Activated T-helper 9 cell treated with anti-CD3 and anti-CD28 coated beads, Interleukin-2, amount 50 U/mL, for 16 hours (primary cell): ENCODE measurements around the gene KRT1.
"Not testable (repeated sequence)": the region's sequence is repeated elsewhere in the genome, so short reads cannot be mapped to it uniquely, and the experiment has no call there.

Source experiments
- DNase-seq: peaks from one replicate; pipeline ENCODE4 v3.0.0-alpha.2; 2020; ENCODE audit warnings: low read depth

Gene KRT1

DNA sequence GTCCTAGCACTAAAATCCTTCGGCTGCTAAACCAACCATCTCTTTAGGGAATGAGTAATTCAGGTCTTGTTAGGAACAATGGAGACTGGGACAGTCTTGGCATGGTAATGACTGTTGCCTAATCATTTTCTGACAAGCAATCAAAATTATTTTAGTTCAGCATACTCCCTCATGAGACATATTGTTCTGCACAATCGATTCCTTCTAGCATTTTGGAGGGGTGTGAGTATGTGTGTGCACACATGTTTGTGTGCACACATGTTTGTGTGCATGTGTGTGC, 2.1 kb upstream of the KRT1 start:
- DNase-seq = no peak

DNA sequence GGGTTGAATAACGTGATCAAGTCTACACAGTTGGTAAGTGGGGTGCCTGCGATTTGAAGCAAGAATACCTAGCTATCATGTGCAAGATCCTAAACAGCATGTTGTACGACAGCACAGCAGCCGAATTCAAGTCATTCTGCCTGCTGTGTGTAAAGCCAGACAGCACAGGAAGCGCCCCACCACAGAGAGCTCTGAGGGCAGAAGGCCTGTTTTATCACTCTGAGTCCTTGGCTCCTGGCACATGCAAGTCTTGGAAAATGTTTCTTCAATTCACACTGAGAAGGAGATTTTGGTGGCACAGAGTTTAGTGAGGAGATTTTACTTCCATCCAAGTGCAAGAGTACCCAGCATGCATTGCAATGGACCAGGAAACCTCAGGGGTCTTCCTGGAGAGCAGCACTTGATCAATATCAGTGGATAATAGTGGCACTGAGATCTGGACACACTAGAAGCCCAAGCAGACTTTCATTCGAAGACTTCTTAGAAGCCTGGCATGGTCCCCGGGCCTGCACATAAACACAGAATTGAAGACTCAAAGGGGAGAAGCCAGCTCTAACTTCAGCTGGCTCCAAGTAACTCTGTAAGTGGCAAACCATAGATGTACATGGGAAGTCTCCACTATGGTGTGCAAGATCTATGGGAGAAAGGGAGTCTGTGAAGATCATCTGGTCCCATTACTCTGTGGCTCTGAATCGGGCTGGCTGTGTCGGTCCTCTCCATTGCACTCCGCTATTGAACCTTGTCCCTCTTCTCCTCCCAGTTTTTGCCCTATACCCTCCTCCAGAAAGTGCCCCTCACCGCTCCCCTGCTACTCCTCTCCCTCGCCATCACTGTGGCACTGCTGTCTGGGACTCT, 1.5 kb upstream of the KRT1 start:
- DNase-seq = no peak

DNA sequence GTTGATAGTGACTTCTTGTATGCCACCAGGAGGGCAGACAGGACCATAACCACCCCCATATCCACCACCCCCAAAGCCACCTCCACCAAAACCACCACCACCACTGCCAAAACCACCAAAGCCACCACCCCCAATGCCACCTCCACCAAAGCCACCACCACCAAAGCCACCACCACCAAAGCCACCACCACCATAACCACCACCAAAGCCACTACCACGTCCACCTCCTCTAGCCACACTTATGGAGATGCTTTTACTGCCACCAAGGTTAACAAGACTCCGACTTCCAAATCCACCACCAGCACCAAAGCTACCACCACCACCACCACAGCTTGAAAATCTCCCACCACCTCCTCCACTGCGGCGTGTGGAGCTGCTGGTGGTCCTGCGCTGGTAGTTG, 332 bp downstream of the KRT1 start:
- DNase-seq = no peak

DNA sequence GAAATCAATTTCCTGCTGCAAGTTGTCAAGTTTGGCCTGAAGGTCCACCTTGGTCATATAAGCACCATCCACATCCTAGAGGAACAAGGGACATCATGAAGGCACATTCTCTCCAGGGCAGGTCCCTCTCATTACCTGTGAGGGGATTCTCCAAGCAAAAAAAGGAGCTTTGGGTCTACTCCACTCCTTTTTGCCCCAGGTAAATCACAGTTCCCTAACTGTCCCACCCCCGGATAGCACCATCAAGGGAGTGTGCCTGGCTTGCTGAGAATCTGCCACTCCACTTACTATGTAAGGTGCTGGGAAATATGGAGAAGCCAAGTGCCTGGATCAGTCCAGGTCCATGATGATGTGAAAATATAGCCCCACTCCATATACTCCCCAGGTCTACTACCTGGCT, 2.5 kb downstream of the KRT1 start:
- DNase-seq = no peak

DNA sequence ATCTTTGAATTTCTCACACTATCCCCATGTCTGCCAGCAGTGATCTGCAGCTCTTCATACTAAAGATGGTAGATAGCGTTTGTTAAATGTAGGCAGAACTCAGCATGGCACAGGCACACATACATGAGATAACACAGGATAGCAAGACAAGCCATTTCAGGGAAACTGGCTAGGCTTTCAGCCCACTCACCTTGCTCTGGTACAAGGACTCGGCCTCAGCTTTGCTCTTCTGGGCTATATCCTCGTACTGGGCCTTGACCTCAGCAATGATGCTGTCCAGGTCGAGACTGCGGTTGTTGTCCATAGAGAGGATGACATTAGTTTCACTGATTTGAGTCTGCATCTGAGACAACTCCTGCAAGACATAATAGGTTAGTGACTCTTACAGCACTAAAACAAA, 3.1 kb downstream of the KRT1 start:
- DNase-seq = no peak

DNA sequence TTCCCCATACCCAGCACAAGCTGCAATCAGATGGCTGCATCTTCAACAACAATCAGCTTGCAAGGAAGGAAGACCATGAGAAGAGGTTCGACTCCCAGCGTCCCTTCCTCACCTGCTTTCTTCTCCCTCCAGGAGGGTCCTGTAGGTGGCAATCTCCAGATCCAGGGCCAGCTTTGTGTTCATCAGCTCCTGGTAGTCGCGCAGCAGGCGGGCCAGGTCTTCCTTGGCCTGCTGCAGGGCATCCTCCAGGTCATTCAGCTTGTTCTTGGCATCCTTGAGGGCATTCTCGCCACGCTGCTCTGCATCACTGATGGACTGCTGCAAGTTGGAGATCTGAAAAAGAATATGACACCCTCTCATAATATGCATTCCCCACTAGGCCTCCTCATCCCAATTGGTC, 4.0 kb downstream of the KRT1 start:
- DNase-seq = no peak

DNA sequence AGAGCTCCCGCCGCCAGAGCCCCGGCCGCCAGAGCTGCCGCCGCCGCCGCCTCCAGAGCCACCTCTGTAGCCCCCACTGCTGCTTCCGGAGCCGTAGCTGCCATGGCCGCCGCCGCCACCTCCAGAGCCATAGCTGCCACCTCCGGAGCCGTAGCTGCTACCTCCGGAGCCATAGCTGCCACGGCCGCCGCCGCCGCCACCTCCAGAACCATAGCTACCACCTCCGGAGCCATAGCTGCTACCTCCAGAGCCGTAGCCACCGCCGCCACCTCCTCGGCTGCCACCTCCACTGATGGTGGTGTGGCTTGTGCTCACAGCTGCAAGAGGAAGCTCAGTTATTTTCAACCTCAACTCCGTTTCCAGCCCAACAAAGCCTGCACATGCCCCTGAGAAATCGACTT, 4.9 kb downstream of the KRT1 start:
- no peak for DNase-seq

DNA sequence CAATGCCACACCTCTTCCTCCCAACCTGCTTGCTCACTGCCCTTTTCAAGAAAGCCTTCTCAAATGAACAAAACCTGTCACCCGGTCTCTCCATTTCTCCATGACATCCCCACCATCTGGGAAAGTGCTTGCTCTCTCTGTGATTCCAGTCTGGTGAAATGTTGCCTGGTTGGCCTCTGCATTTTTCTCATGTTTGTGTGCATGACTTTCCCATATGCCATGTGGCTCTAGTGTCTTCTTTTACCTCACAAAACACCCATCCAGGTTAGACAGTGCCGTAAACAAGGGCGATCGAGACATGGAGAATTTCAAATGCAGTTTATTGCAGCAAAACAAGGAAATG, 5.8 kb downstream of the KRT1 start:
- DNase-seq = no peak

DNA sequence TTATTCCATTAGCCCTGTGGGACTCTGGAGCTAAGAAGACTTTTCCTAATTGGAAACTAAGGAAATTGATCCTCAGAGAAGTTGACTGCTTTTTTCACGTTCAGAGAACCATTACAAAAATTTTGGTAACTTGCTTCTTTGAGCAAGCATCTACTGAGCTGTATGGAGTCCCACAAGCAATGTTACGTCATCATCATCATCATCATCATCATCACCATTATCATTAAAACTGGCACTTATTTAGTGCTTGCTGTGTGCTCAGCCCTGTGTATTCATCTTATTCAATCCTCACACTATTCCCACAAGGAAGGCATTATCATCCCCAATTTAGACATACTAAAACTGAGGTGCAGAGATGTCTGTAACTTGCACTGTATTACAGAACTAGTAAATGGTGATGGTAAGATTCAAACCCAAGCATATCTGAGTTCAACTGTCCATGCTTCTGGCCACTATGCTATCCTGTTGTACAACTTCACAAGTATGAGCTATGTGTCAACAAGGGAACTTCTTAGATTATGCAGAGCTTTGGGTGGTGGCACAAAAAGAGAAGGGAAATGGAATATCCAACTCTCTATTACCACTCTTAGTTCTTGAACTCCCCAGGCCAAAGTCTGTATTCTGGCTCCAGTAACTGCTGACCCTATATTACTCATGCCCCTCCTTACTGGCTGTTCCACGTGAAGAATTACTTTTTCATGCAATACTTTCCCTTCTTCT, 6.3 kb downstream of the KRT1 start:
- DNase-seq = no peak

DNA sequence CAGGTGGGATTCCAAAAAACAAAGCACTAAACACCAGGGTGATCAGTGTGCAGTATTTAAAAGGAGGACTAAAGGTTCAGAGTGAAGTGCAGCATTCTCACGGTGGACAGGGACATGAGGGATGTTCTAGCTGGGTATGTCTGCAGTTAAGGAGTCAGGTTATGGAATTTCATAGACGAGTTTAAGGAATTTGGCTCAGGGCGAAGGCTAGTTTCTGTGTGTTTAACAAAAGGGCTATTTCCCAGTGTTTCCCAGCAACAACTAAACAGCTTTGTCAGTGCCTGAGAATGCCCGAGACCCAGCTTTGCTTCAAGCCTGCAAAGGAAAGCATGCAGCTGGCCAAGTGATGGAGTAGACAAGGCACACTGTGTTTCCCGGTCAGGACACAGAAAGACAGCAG, 7.0 kb downstream of the KRT1 start:
- DNase-seq = no peak

DNA sequence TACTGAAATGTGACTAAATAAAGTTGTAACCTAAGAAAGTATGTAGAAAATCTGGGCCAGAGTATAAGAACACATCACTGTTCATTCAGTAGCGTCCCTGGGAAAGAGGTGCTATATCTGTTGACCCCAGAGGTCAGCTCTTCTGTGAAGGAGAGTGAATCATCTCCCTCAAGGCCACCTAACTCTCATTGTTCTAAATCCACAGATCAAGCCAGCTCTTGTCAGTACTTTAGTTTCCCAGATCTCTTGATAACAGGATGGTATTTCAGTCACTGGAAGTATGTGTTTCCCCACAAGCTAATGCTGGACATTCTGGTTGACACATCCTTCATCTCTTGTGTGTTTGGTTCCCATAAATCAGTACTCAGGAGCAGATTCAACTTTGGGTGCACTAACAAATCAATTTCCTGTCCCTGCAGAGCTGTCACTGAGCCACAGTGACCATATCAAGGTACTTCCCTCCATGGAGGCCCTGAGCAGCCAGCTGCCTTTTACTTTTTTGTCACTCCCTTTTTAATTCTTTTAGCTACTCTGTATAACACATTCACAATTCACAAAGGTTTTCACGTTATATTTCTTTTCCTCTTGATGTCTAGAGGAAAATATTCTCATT, 7.8 kb downstream of the KRT1 start:
- DNase-seq = no peak

DNA sequence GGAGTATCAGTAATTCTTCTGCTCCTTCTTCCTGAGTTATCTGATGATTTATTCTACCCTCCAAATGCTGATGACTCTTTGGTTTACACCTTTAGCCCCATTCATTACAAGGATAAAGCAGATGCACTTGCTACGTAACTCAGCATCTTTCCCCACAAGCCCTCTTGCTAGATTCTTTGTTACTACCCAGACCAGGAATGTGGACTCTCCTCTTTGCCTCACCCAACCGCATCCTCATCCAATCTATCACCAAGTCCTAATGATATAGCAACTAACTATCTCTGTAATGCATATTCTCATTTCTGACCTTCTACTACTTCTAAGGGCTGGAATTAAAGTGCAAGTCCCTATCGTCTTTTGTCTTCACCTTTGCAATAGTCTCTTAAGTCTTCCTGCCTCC, 9.2 kb downstream of the KRT1 start:
- DNase-seq = no peak

DNA sequence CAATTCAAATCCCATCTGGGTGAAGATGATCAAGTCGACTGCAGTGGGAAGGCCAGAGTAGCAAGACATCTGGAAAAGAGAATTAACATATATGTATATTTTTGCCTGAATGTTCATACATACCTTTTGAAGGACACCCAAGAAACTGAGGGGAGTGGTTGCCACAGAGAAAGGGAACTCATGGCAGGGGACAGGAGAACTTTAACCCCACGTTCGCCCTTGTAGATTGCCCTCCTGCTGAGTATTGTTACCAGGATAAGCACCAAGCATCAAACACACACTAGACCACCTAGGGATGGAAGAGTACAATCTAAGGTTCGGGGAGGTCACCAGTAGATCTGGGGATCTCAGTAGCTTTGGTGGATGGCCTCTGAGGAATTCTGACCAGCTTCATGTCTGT, 9.7 kb downstream of the KRT1 start:
- no peak for DNase-seq

DNA sequence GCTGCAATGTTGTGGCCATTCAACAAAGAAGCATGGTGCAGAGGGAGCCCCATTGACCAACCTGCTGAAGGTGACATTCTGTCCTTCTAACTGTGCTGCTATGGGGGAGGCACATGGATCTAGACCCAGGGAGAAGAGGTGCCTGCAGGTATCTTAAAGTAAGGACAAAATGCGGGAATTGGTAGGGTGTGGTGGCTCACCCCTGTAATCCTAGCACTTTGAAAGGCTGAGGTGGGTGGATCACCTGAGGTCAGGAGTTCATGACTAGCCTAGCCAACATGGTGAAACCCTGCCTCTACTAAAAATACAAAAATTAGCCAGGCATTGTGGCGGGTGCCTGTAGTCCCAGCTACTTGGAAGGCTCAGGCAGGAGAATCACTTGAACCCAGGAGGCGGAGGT, 10.3 kb downstream of the KRT1 start:
- not testable (repeated sequence) for DNase-seq

DNA sequence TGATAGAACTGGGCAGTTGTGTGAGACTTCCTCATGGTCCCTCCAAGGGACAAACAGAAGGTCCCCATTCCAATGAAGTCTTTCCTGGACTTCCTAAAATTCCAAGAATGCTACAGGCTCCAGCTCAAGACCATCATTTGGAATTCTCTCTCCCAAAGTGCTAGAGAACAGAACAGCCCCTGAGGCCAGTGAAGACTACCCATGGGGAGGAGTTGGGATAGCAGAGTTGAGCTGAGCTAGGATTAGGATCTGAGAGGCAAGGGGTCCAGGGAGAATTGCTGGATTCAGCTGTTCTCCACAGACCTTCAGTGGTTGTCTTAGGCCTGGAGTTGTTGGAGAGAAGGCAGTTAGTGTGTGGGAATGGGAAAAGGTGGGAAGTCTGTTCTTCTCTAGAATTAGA, 10.8 kb downstream of the KRT1 start:
- DNase-seq = no peak

DNA sequence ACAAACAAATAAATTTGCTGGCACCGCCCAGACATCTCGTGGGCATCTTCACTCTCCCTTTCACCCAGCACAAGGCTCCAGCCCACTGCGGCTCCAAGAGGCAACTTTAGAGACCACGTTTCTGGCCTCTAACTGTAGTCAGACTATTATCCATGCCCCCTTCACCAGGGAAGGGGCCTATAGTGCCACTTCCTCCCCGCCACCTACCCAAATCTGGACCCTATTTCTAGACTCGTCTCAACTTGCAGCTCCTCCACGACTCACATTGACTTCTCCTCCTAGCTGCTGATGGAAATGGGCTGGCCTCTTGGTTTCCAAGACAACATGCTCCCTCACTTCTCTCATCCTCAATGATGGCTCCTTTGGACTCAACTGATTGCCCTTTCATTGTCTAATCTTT, 12.3 kb downstream of the KRT1 start:
- no peak for DNase-seq

DNA sequence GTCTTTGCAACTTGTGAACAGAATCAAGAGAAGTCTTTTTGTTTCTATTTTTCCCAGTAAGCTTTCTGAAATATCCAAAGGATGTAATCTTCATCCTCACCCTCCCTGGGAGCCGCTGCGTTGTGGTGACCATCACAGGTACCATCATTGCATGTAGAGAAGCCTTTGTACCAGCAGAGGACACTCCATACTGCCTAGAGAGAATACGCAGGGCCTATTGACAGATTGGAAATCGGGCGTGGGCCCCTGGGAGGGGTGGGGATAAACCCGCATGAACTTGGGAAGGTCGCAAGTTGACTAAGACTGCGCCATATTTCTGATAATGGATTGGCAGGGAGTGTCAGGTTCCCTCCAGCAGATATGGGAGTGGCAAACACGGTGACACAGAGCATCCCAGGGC, 12.7 kb downstream of the KRT1 start:
- no peak for DNase-seq

DNA sequence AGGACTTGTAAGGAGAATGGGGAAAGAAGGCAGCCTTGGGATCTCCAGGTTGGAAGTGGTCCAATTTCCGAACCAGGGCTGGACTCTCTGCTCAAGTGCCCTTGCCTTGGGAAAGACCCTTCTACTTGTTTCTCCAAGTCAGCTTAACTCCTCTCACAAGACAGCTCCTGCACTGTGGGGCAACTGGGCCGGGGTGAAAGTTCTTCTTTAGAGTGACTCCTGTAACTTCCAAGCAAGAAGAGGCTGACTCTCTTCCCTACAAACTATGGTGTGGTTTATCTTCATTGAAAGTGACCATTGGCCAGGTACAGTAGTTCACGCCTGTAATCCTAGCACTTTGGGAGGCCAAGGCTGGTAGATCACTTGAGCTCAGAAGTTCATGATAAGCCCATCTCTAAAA, 13.7 kb downstream of the KRT1 start:
- DNase-seq = no peak

DNA sequence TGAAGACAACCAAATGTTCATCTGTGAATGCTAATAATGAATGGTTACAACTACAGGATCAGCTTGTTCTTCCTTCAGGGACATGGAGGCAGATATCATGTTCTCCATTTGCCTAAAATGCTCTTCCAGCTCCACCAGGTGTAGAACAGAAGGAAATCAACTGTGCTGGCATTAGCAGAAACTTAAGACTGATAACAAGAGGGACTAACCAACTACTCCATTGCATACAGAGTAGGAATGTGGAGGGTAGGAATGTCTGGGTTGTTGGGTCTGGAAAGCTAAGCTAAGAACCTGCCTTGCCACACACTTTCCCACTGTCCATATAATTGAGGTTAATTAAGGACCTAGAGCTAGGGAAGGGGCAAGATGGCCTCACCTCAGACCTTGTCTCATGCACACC, 16.8 kb downstream of the KRT1 start:
- no peak for DNase-seq

DNA sequence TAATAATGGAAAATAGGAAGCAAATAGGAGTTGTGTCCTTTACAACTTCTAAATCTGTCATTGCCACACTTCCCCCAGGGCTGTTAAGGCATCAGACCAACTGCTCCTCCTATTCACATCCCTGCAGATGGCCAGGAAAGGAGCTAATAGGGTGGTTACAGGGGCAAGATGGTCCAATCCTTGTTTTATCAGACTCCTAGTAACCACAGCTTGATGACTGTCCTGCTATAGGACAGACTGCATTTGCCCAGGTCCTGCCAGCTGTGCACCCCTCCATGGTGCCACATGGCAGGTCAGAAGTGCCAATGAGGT, 17.3 kb downstream of the KRT1 start:
- no peak for DNase-seq

DNA sequence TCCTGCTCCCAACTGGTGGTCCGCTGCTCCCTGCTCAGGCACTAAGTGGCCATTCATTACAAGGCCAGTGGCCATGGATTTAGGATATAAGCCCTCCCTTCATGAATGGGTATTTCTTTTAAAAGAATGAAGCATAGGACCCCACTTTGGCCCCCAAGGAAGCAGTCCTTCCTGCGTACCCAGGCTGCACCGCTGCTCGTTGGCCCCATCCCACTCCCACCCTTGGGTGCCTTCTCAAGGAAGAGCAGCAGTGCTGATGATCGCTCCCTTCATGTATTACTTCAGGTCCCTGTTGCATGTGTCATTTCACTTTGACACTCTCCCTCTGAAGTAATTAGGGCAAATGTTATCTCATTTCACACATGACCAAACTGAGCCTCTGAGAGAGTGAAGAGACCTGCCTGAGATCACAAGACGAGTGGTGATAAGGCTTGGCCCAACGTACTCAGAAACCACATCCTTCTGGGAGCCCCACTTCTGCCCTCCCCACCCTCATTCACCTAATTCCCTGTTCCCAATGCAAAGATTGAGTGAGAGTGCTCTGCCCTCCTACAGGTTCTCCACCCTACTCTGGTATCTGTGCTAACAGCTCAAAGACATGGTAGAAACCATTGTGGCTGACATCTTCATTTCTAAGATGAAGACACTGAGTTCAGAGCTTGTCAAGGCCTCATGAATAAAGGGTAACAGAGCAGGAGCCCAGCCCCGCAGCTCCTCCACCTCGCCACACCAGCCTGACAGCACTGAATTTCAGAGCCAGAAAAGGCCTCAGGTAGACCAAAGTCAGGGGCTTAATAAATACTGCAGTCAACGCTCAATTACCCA, 17.9 kb downstream of the KRT1 start:
- no peak for DNase-seq

DNA sequence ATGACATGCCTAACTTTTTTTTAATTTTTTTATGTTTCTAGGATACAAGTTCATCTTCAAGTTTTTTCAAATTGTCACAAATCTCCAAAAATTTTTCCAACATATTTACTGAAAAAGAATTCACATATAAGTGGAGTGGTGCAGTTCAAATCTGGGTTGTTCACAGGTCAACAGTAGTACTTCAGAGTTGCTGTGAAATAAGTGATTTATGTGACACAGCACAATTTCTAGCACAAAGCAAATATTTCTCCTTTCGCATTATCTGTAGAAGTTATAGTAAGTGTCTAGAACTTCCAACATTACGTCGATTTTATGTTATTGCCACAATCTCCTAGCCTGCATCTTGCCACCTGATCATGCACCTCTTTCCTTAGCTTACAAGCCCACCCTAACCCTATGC, 18.5 kb downstream of the KRT1 start:
- no peak for DNase-seq

DNA sequence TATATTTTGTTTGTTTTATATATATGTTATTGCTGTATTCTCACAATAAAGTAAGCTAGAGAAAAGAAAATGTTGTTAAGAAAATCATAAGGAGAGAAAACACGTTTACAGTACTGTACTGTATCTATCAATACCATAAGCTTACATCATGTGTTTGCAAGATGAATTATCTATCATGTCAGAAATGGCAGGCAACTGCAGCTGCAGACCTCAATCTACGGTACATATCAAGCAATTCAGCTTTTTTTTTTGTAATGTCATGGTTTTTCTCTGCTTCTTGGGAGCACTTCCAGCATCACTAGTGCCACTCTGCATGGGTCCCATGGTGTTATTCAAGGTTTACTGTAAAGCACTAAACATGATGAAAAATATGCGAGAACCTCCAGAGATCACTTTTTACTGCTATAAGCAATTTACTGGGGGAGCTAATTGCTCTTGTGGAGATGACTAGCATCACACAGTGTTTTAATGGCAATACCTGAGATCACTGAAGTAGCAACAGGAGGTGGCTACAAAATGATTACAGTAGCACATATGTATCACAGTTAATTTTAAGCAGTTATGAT, 19.2 kb downstream of the KRT1 start:
- DNase-seq = no peak
